Ascending aorta (tissue), 2 donors: ENCODE results near the gene SAPCD2. TPM values are rescaled to one million over a fixed set of nuclear protein-coding genes. Genes with fewer than 3 reads are reported as not detected.

ENCODE experiments used
- DNase-seq, 2 donors: peaks; one replicate each; pipeline ENCODE4 v3.0.0-alpha.2; 2019; ENCODE audit warnings: low spot score in 2 of 2
- H3K27ac ChIP-seq, 2 donors: fragments of 200-600 bp; sonication (generic); one replicate each; pipeline ENCODE4 v1.5.1; 2016 to 2017; ENCODE audit warnings: mild to moderate bottlenecking in 1 of 2
- H3K27me3 ChIP-seq: fragments of 200-600 bp; sonication (generic); one replicate; pipeline ENCODE4 v1.5.1; 2017
- H3K36me3 ChIP-seq, 2 donors: fragments of 200-600 bp; sonication (generic); one replicate each; pipeline ENCODE4 v1.5.1; 2016
- H3K4me1 ChIP-seq, 2 donors: fragments of 200-600 bp; sonication (generic); one replicate each; pipeline ENCODE4 v1.5.1; 2016 to 2017; ENCODE audit warnings: mild to moderate bottlenecking in 1 of 2
- H3K4me3 ChIP-seq, 2 donors: fragments of 200-600 bp; sonication (generic); one replicate each; pipeline ENCODE4 v1.5.1; 2016 to 2017; ENCODE audit warnings: mild to moderate bottlenecking in 1 of 2
- H3K9me3 ChIP-seq, 2 donors: fragments of 200-600 bp; sonication (generic); one replicate each; pipeline ENCODE4 v1.5.1; 2016
- intact Hi-C: fragments of 100-400 bp; cut with DNase I; formaldehyde crosslinking; loops from one replicate; pipeline ENCODE4 v1.15.1; 2023
- total RNA-seq: library from RNA; depleted of rRNA; stranded (reverse); fragments of >200 nt; gene quantifications from one replicate; pipeline ENCODE4 v1.1.0, GENCODE V29; 2016
- TF ChIP-seq, protein P1 (sequence below), 3 experiments: fragments of 200-600 bp in 2 of 3; fragments of 450-650 bp in 1 of 3; sonication (generic) in 2 of 3; IDR thresholded peaks; one replicate each; pipeline ENCODE4 v1.5.1; 2016 to 2019; ENCODE audit warnings: antibody characterized with exemption in 3 of 3, mild to moderate bottlenecking in 1 of 3, moderate library complexity in 1 of 3

The SAPCD2 gene
- total RNA-seq, 1 donor from 2014 or later: 8.7 TPM

DNA sequence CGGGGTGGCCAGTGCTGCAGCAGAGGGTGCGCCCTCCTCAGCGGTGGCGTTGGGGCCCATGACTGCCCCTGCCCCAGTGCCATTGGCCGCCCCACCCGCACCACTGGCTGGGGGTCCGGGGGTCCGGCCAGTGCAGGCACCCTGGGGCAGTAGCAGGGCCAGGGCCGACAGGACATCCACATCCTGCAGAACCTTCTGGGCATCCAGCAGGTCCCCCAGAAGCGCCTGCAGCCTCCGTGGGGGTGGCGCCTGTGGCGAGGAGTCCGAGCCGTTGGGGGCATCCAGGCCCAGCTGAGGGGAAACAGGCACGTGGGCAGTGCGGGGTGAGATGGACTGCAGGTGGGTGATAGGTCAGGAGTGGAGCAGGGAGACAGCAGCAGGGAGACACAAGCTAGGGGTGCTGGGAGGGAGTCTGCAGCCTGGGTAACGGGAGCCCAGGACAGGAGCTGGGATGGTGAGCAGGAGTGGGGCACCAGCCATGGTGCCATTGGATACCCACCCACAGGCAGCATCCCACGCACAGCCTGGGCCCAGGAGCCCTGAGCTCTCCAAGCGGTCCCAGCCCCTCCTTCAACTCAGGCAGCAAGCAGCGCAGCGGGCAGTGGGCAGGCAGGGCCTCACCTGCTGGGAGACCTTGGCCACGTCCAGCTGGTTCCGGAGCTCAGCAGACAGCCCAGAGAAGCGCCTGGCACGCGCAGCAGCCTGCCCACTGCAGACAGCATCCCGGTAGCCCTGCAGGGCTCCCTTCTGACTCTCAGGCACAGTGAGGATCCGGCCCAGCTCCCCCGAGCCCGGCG, 49.4 kb downstream of the SAPCD2 start:
- H3K4me1 ChIP-seq: no peaks in the 10 kb centered on the region
- no peak overlapping the region for H3K4me3 ChIP-seq
- no peaks in the 10 kb centered on the region for H3K27me3 ChIP-seq
- intact Hi-C loops: no loop called here
- no peak for DNase-seq
- TF ChIP-seq, protein P1, sequence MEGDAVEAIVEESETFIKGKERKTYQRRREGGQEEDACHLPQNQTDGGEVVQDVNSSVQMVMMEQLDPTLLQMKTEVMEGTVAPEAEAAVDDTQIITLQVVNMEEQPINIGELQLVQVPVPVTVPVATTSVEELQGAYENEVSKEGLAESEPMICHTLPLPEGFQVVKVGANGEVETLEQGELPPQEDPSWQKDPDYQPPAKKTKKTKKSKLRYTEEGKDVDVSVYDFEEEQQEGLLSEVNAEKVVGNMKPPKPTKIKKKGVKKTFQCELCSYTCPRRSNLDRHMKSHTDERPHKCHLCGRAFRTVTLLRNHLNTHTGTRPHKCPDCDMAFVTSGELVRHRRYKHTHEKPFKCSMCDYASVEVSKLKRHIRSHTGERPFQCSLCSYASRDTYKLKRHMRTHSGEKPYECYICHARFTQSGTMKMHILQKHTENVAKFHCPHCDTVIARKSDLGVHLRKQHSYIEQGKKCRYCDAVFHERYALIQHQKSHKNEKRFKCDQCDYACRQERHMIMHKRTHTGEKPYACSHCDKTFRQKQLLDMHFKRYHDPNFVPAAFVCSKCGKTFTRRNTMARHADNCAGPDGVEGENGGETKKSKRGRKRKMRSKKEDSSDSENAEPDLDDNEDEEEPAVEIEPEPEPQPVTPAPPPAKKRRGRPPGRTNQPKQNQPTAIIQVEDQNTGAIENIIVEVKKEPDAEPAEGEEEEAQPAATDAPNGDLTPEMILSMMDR (IDR thresholded peaks at IDR 0.05): no peak
- no peak overlapping the region for H3K27ac ChIP-seq
- H3K36me3 ChIP-seq: peaks cover 20 to 34% of the 10 kb centered on the region in 2 donors
- H3K9me3 ChIP-seq: no peaks in the 10 kb centered on the region

DNA sequence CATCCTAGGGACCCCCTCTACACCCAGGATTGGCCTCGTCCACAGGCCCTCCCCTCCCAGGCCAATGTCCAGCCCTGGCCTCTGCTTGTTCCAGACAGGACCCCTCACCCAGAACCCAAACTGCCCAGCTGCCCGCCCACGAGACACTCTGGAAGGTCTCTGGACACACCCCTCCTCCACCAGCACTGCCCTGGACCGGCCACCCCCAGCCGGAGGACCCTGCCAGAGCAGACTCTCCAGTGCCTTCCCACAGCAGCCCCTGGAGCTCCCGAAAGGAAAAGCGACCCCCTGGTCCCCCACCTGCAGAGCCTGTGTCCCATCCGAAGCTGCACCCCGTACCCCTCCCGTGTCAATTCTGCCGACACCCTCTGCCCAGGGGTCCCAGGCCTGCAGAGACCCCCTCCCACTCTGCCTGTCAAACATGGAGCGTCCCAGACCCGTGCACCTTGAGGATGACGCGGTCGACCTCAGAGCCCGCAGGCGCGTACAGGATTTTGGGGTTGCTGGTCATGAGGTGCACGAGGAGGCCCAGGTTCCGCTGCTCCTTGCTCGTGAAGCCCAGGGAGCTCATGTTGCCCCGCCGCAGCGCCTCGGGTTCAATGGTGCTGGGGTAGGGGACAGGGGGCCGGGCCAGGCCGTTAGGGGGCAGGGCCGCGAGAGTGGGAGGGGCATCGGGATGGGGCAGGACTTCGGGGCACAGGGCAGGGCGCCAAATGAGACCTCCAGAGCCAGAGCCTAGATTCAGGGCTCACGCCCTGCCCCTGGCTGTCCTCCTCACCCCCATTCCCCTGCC, 50.3 kb downstream of the SAPCD2 start:
- no peak overlapping the region for H3K27ac ChIP-seq
- DNase-seq: no peak
- H3K27me3 ChIP-seq: no peaks in the 10 kb centered on the region
- H3K9me3 ChIP-seq: no peaks in the 10 kb centered on the region
- no peaks in the 10 kb centered on the region for H3K4me1 ChIP-seq
- H3K36me3 ChIP-seq: peaks cover 29 to 43% of the 10 kb centered on the region in 2 donors
- no peak overlapping the region for H3K4me3 ChIP-seq
- TF ChIP-seq, protein P1 (IDR thresholded peaks at IDR 0.05): no peak
- intact Hi-C loops: no loop called here

DNA sequence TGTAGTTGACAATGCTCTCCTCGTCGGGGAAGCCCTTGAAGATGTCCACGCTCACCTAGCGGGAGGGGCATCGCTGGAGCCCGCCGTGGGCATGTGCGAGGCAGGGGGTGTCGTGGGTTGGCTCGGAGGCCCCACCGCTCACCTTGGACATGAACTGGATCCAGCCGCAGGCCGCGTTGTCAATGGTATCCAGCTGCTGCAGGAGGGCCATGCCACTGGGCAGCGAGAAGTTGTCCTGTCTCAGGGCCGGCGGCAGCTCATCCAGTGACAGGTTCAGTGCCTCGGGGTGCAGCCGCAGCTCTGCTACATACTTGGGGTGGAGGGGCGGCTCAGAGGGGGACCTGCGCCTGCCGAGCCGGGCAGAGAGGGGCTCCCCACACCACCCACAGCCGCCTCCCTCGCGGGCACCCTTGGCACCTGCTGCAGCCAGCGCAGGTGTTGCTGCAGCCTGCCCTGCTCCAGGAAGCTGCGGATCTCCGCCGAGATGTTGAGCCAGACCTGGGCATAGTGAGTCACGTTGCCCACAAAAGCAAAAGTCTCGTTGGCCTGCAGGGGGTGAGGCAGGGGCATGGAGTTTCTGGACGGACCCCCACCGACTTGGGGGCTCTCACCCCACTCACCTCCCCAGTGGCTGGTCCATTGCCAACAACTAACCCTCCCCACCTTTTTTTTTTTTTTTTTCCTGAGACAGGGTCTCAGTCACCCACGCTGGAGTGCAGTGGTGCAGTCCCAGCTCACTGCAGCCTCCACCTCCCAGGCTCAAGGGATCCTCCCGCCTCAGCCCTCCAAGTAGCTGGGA, 51.4 kb downstream of the SAPCD2 start:
- TF ChIP-seq, protein P1 (IDR thresholded peaks at IDR 0.05): no peak
- H3K36me3 ChIP-seq: peaks cover 38 to 55% of the 10 kb centered on the region in 2 donors
- H3K9me3 ChIP-seq: no peaks in the 10 kb centered on the region
- no peak overlapping the region for H3K27ac ChIP-seq
- no peaks in the 10 kb centered on the region for H3K27me3 ChIP-seq
- H3K4me1 ChIP-seq: no peaks in the 10 kb centered on the region
- intact Hi-C loops: no loop called here
- no peak overlapping the region for H3K4me3 ChIP-seq
- no peak for DNase-seq

DNA sequence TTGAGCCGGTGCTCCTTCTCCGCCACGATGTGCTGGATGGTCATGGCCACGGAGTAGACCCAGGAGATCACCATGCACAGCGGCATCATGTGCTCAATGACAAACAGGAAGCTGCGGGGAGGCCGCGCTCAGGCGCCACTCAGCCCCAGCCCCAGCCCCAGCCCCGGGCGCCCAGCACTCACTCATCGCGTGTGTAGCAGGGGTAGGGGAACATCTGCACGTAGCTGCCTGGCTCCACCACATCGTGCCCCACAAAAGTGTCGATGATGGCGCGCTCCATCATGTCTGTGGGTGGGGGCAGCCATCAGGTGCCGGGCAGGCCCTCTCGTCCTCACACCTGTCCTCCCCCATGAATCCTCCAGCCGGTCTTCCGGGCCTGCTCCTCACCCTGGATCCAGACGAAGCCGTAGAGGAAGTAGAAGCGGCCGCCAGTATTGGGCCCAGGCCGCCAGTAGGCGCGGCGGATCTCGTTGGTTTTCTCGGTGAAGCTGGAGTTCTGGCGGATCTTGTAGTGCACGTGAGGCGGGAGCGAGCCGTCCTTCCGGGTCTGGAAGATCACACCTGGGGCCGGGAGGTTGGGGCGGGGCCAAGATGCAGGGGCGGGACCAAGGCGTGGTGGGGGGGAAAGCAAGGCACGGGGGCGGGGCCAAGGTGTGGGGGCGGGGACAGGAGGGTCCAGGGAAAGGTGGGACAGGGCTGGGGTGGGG, 52.4 kb downstream of the SAPCD2 start:
- intact Hi-C loops: no loop called here
- no peaks in the 10 kb centered on the region for H3K9me3 ChIP-seq
- peaks cover 43 to 62% of the 10 kb centered on the region in 2 donors for H3K36me3 ChIP-seq
- H3K27me3 ChIP-seq: no peaks in the 10 kb centered on the region
- H3K27ac ChIP-seq: no peak overlapping the region
- TF ChIP-seq, protein P1 (IDR thresholded peaks at IDR 0.05): no peak
- no peak overlapping the region for H3K4me3 ChIP-seq
- H3K4me1 ChIP-seq: no peaks in the 10 kb centered on the region
- no peak for DNase-seq

DNA sequence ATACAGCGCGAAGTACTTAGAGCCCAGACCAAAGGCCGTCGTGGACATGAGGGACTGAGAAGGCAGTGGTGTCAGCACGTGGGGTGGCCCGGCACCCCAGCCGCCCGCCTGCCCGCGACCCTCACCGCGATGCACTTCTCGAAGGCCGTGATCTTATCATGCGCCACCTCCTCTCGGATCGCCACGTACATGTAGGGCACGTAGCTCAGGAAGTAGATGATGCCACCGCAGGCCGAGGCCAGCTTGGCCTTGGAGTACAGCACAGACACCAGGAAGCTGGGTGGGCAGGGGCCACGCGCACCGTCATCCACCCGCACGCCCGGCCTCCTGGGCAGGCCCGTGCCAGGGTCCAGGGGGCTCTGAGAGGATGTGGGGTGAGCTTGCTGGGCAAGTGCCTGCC, 53.3 kb downstream of the SAPCD2 start:
- H3K4me3 ChIP-seq: no peak overlapping the region
- TF ChIP-seq, protein P1 (IDR thresholded peaks at IDR 0.05): no peak
- no peaks in the 10 kb centered on the region for H3K27me3 ChIP-seq
- no peaks in the 10 kb centered on the region for H3K9me3 ChIP-seq
- H3K4me1 ChIP-seq: no peaks in the 10 kb centered on the region
- DNase-seq: no peak
- H3K27ac ChIP-seq: no peak overlapping the region
- peaks cover 43 to 71% of the 10 kb centered on the region in 2 donors for H3K36me3 ChIP-seq
- intact Hi-C loops: no loop called here
